Nephron (organoid): ENCODE measurements around the gene TSPOAP1.

Experiments
- H3K27ac Mint-ChIP-seq, 3 experiments: 2 replicates each; pipeline ENCODE4 v1.8.0; 2020; ENCODE audit warnings: mixed read lengths in 3 of 3, mild to moderate bottlenecking in 2 of 3, moderate library complexity in 1 of 3
- H3K27me3 Mint-ChIP-seq: 2 replicates; pipeline ENCODE4 v1.8.0; 2021; ENCODE audit warnings: low read depth, mild to moderate bottlenecking, moderate library complexity, mixed read lengths
- H3K36me3 Mint-ChIP-seq: 2 replicates; pipeline ENCODE4 v1.8.0; 2020; ENCODE audit warnings: low read depth, mixed read lengths
- H3K4me1 Mint-ChIP-seq: 2 replicates; pipeline ENCODE4 v1.8.0; 2020; ENCODE audit warnings: mixed read lengths
- H3K4me3 Mint-ChIP-seq, 3 experiments: 2 replicates each; pipeline ENCODE4 v1.8.0; 2020; ENCODE audit warnings: mild to moderate bottlenecking in 3 of 3, mixed read lengths in 3 of 3, moderate library complexity in 2 of 3
- H3K9me3 Mint-ChIP-seq: 2 replicates; pipeline ENCODE4 v1.8.0; 2020; ENCODE audit warnings: mixed read lengths
- CTCF ChIP-seq, 3 experiments: fragments of 200-600 bp; sonication (generic); IDR thresholded peaks; one replicate each; pipeline ENCODE4 v1.5.0; 2021; ENCODE audit warnings: antibody characterized with exemption in 3 of 3; ENCODE audit not compliant: unreplicated experiment in 3 of 3

TSPOAP1 gene

GRCh38 chr17:58309918-58310259 is 18.7 kb downstream of the TSPOAP1 start:
- no peaks in the 10 kb centered on the region for H3K4me1 Mint-ChIP-seq
- no peaks in the 10 kb centered on the region for H3K36me3 Mint-ChIP-seq
- H3K27me3 Mint-ChIP-seq = peaks cover 4% of the 10 kb centered on the region
- H3K9me3 Mint-ChIP-seq = no peaks in the 10 kb centered on the region
- no peak overlapping the region for H3K27ac Mint-ChIP-seq
- TF ChIP-seq CTCF (IDR thresholded peaks at IDR 0.05; ENCODE audit: unreplicated experiment in 3 of 3) = no peak
- H3K4me3 Mint-ChIP-seq = no peak overlapping the region

GRCh38 chr17:58308985-58309917 is 19.3 kb downstream of the TSPOAP1 start:
- Mint-ChIP-seq H3K36me3 (no peaks in the 10 kb centered on the region), H3K9me3 (no peaks in the 10 kb centered on the region), H3K4me1 (peaks cover 2% of the 10 kb centered on the region), H3K27me3 (peaks cover 4% of the 10 kb centered on the region), H3K27ac (no peak overlapping the region), H3K4me3 (no peak overlapping the region)
- TF ChIP-seq CTCF (IDR thresholded peaks at IDR 0.05; ENCODE audit: unreplicated experiment in 3 of 3) = no peak

- no peaks in the 10 kb centered on the region for H3K36me3 Mint-ChIP-seq
- TF ChIP-seq CTCF (IDR thresholded peaks at IDR 0.05; ENCODE audit: unreplicated experiment in 3 of 3) = no peak
- no peak overlapping the region for H3K4me3 Mint-ChIP-seq
- H3K27me3 Mint-ChIP-seq = peaks cover 4% of the 10 kb centered on the region
- peaks cover 8% of the 10 kb centered on the region for H3K4me1 Mint-ChIP-seq
- H3K9me3 Mint-ChIP-seq = no peaks in the 10 kb centered on the region
- H3K27ac Mint-ChIP-seq = no peak overlapping the region
These were observed 20.2 kb downstream of the TSPOAP1 start for GRCh38 chr17:58308173-58308984.

- TF ChIP-seq CTCF (IDR thresholded peaks at IDR 0.05; ENCODE audit: unreplicated experiment in 3 of 3) = no peak
- no peak overlapping the region for H3K4me3 Mint-ChIP-seq
- H3K27ac Mint-ChIP-seq = no peak overlapping the region
- H3K4me1 Mint-ChIP-seq = peaks cover 8% of the 10 kb centered on the region
- H3K27me3 Mint-ChIP-seq = peaks cover 4% of the 10 kb centered on the region
- no peaks in the 10 kb centered on the region for H3K36me3 Mint-ChIP-seq
- no peaks in the 10 kb centered on the region for H3K9me3 Mint-ChIP-seq
These were observed 21.0 kb downstream of the TSPOAP1 start for GRCh38 chr17:58307468-58308172.

- H3K9me3 Mint-ChIP-seq = no peaks in the 10 kb centered on the region
These were observed 22.3 kb downstream of the TSPOAP1 start for GRCh38 chr17:58306131-58306951.

More at GRCh38 chr17:58306131-58306951, 22.3 kb downstream of the TSPOAP1 start:
- Mint-ChIP-seq H3K4me1 (peaks cover 8% of the 10 kb centered on the region), H3K36me3 (no peaks in the 10 kb centered on the region), H3K27me3 (peaks cover 4% of the 10 kb centered on the region), H3K27ac (no peak overlapping the region), H3K4me3 (no peak overlapping the region)
- TF ChIP-seq CTCF (IDR thresholded peaks at IDR 0.05; ENCODE audit: unreplicated experiment in 3 of 3) = no peak
